ENCODE data around the gene YIPF3. TPM values are rescaled to one million over a fixed set of nuclear protein-coding genes. Genes with fewer than 3 reads are reported as not detected.

The YIPF3 gene
- total RNA-seq, 5 donors from 2014 or later (not counting 1 experiment from before 2014, with no cell fraction given) = 43.7 to 85.0 (median 80.0) TPM

DNA sequence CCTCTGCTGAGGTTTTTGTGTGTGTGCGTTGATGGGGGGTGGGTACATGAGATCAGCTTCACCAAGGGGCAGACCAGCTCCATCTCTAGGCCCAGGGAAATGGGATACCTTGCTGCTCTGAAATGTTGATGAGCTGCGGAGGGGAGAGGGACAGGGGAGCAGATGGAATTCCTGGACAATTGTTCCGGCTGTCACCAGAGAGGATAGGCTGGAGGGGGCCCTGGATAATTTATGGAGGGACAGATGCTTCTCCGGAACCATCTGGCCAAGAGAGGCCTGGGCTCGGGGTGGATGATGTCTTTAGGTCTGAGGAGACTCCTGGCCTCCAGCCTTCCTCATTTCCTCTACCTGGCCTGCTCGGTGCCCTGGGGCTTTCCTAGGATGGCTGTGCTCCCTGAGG, 41.2 kb downstream of the YIPF3 start:
- ATAC-seq (replicated peaks in 1 of 4) (no peak), DNase-seq (no peak)
- H3K4me1 Mint-ChIP-seq = peaks cover 35 to 36% (median 35%) of the 10 kb centered on the region in 3 donors
- no peak overlapping the region for H3K27ac Mint-ChIP-seq
- H3K4me1 ChIP-seq (ENCODE audit: control insufficient read depth in 1 of 2, extremely low read depth in 1 of 2, insufficient read depth in 2 of 2, low read length in 2 of 2) = peaks cover 11 to 18% of the 10 kb centered on the region in 2 experiments
- CTCF ChIA-PET = no interaction called here
- no peak overlapping the region for H3K4me3 Mint-ChIP-seq
- H3K36me3 Mint-ChIP-seq = no peaks in the 10 kb centered on the region
- H3K9me3 ChIP-seq = no peaks in the 10 kb centered on the region
- no peak overlapping the region for H3K27ac ChIP-seq (ENCODE audit: low read length)
- POLR2A ChIA-PET = interaction anchor here in 1 of 2 donors (0.6 kb wide), 1 partner anchor 228 kb away, joined by 3 read pairs; no protein-coding TSS in a partner anchor
- no peaks in the 10 kb centered on the region for H3K36me3 ChIP-seq (ENCODE audit: control insufficient read depth in 2 of 2, extremely low read depth in 1 of 2, insufficient read depth in 1 of 2, low read length in 1 of 2)
- peaks cover 0 to 6% of the 10 kb centered on the region in 2 experiments for H3K27me3 ChIP-seq (replicated peaks in 1 of 2; ENCODE audit: control insufficient read depth in 2 of 2, extremely low read depth in 1 of 2, insufficient read depth in 2 of 2, low read length in 1 of 2)
- 91% methylated on average over 3 of the region's 6 CpGs for WGBS (ENCODE audit: insufficient coverage)
- peaks cover 0 to 6% of the 10 kb centered on the region in 2 donors for H3K27me3 Mint-ChIP-seq
- H3K9me3 Mint-ChIP-seq = no peaks in the 10 kb centered on the region
- no peak overlapping the region for H3K4me3 ChIP-seq (ENCODE audit: control insufficient read depth in 1 of 2, extremely low read depth in 1 of 2, low read length in 1 of 2)

DNA sequence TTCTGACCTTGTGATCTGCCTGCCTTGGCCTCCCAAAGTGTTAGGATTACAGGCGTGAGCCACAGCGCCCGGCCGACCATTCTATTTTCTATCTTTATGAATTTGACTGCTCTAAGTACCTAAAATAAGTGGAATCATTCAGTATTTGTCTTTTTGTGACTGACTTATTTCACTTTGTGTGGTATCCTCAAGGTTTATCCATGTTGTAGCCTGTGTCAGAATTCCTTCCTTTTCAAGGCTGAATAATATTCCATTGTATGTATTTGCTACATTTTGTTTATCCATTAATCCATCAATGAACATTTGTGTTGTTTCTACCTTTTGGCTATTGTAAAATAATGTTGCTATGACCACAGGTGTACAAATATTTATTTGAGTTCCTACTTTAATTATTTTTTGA, 44.2 kb downstream of the YIPF3 start:
- no peaks in the 10 kb centered on the region for H3K9me3 ChIP-seq
- Mint-ChIP-seq H3K4me1 (peaks cover 11% of the 10 kb centered on the region in 3 donors), H3K4me3 (no peak overlapping the region), H3K27me3 (peaks cover 10 to 28% of the 10 kb centered on the region in 2 donors), H3K9me3 (no peaks in the 10 kb centered on the region), H3K27ac (no peak overlapping the region), H3K36me3 (no peaks in the 10 kb centered on the region)
- peaks cover 6 to 7% of the 10 kb centered on the region in 2 experiments for H3K4me1 ChIP-seq (ENCODE audit: control insufficient read depth in 1 of 2, extremely low read depth in 1 of 2, insufficient read depth in 2 of 2, low read length in 2 of 2)
- H3K27me3 ChIP-seq (replicated peaks in 1 of 2; ENCODE audit: control insufficient read depth in 2 of 2, extremely low read depth in 1 of 2, insufficient read depth in 2 of 2, low read length in 1 of 2) = peaks cover 0 to 32% of the 10 kb centered on the region in 2 experiments
- no peak for DNase-seq
- POLR2A ChIA-PET = no interaction called here
- WGBS (ENCODE audit: insufficient coverage) = no CpG with 5 or more reads among the region's 4 CpGs
- no peak for ATAC-seq (replicated peaks in 1 of 4)
- no peak overlapping the region for H3K4me3 ChIP-seq (ENCODE audit: control insufficient read depth in 1 of 2, extremely low read depth in 1 of 2, low read length in 1 of 2)
- no peaks in the 10 kb centered on the region for H3K36me3 ChIP-seq (ENCODE audit: control insufficient read depth in 2 of 2, extremely low read depth in 1 of 2, insufficient read depth in 1 of 2, low read length in 1 of 2)
- H3K27ac ChIP-seq (ENCODE audit: low read length) = no peak overlapping the region
- CTCF ChIA-PET = interaction anchor here in 1 of 2 donors (0.8 to 1.7 kb wide), 2 partner anchors 16 to 35 kb away, joined by 3 to 4 read pairs; no protein-coding TSS in a partner anchor

GRCh38 chr6:43471399-43471798, 45.3 kb downstream of the YIPF3 start:
- Histone ChIP-seq H3K9me3 (no peaks in the 10 kb centered on the region), H3K36me3 (ENCODE audit: control insufficient read depth in 2 of 2, extremely low read depth in 1 of 2, insufficient read depth in 1 of 2, low read length in 1 of 2) (no peaks in the 10 kb centered on the region), H3K4me3 (ENCODE audit: control insufficient read depth in 1 of 2, extremely low read depth in 1 of 2, low read length in 1 of 2) (no peak overlapping the region), H3K27me3 (replicated peaks in 1 of 2; ENCODE audit: control insufficient read depth in 2 of 2, extremely low read depth in 1 of 2, insufficient read depth in 2 of 2, low read length in 1 of 2) (peaks cover 0 to 40% of the 10 kb centered on the region in 2 experiments), H3K4me1 (ENCODE audit: control insufficient read depth in 1 of 2, extremely low read depth in 1 of 2, insufficient read depth in 2 of 2, low read length in 2 of 2) (no peaks in the 10 kb centered on the region), H3K27ac (ENCODE audit: low read length) (no peak overlapping the region)
- ATAC-seq (replicated peaks in 1 of 4) = no peak
- H3K9me3 Mint-ChIP-seq = no peaks in the 10 kb centered on the region
- H3K27ac Mint-ChIP-seq = no peak overlapping the region
- H3K4me1 Mint-ChIP-seq = peaks cover 0 to under 1% (median 0%) of the 10 kb centered on the region in 3 donors
- no peaks in the 10 kb centered on the region for H3K36me3 Mint-ChIP-seq
- CTCF ChIA-PET = interaction anchor here in 1 of 2 donors (0.8 to 1.1 kb wide), 2 partner anchors 15 to 35 kb away, joined by 3 to 4 read pairs; no protein-coding TSS in a partner anchor
- WGBS (ENCODE audit: insufficient coverage) = no CpG with 5 or more reads among the region's 1 CpG
- no peak for DNase-seq
- POLR2A ChIA-PET = interaction anchor here in 1 of 2 donors (0.6 to 0.9 kb wide), 2 partner anchors 9 to 125 kb away, joined by 5 read pairs; no protein-coding TSS in a partner anchor
- no peak overlapping the region for H3K4me3 Mint-ChIP-seq
- peaks cover 13 to 33% of the 10 kb centered on the region in 2 donors for H3K27me3 Mint-ChIP-seq

GRCh38 chr6:43469947-43470346, 46.8 kb downstream of the YIPF3 start:
- no peak overlapping the region for H3K4me3 ChIP-seq (ENCODE audit: control insufficient read depth in 1 of 2, extremely low read depth in 1 of 2, low read length in 1 of 2)
- H3K27me3 ChIP-seq (replicated peaks in 1 of 2; ENCODE audit: control insufficient read depth in 2 of 2, extremely low read depth in 1 of 2, insufficient read depth in 2 of 2, low read length in 1 of 2) = peaks cover 0 to 47% of the 10 kb centered on the region in 2 experiments
- POLR2A ChIA-PET = interaction anchor here in 1 of 2 donors (0.7 kb wide), 1 partner anchor 31 kb away, joined by 3 read pairs; no protein-coding TSS in a partner anchor
- CTCF ChIA-PET = interaction anchor here in 1 of 2 donors (0.9 kb wide), 1 partner anchor 42 kb away, joined by 5 read pairs; the partner anchor contains the start of gene ABCC10
- H3K4me1 ChIP-seq (ENCODE audit: control insufficient read depth in 1 of 2, extremely low read depth in 1 of 2, insufficient read depth in 2 of 2, low read length in 2 of 2) = no peaks in the 10 kb centered on the region
- no peak overlapping the region for H3K27ac ChIP-seq (ENCODE audit: low read length)
- no peak overlapping the region for H3K27ac Mint-ChIP-seq
- no peaks in the 10 kb centered on the region for H3K36me3 Mint-ChIP-seq
- H3K4me1 Mint-ChIP-seq = no peaks in the 10 kb centered on the region
- H3K36me3 ChIP-seq (ENCODE audit: control insufficient read depth in 2 of 2, extremely low read depth in 1 of 2, insufficient read depth in 1 of 2, low read length in 1 of 2) = no peaks in the 10 kb centered on the region
- no peaks in the 10 kb centered on the region for H3K9me3 ChIP-seq
- peaks cover 17 to 36% of the 10 kb centered on the region in 2 donors for H3K27me3 Mint-ChIP-seq
- no peak for ATAC-seq (replicated peaks in 1 of 4)
- WGBS (ENCODE audit: insufficient coverage) = 65% methylated on average over 6 of the region's 7 CpGs
- no peaks in the 10 kb centered on the region for H3K9me3 Mint-ChIP-seq
- DNase-seq = no peak
- no peak overlapping the region for H3K4me3 Mint-ChIP-seq

GRCh38 chr6:43468748-43469681, 47.7 kb downstream of the YIPF3 start:
- no peak overlapping the region for H3K27ac ChIP-seq (ENCODE audit: low read length)
- no peaks in the 10 kb centered on the region for H3K4me1 ChIP-seq (ENCODE audit: control insufficient read depth in 1 of 2, extremely low read depth in 1 of 2, insufficient read depth in 2 of 2, low read length in 2 of 2)
- POLR2A ChIA-PET = no interaction called here
- CTCF ChIA-PET = interaction anchor here in 1 of 2 donors (0.9 kb wide), 1 partner anchor 42 kb away, joined by 5 read pairs; the partner anchor contains the start of gene ABCC10
- ATAC-seq (replicated peaks in 1 of 4) (no peak), DNase-seq (no peak)
- H3K36me3 ChIP-seq (ENCODE audit: control insufficient read depth in 2 of 2, extremely low read depth in 1 of 2, insufficient read depth in 1 of 2, low read length in 1 of 2) = no peaks in the 10 kb centered on the region
- Mint-ChIP-seq H3K27ac (no peak overlapping the region), H3K9me3 (no peaks in the 10 kb centered on the region), H3K4me3 (no peak overlapping the region), H3K4me1 (no peaks in the 10 kb centered on the region), H3K27me3 (peaks cover 17 to 41% of the 10 kb centered on the region in 2 donors), H3K36me3 (no peaks in the 10 kb centered on the region)
- WGBS (ENCODE audit: insufficient coverage) = 92% methylated on average over 6 of the region's 13 CpGs
- H3K4me3 ChIP-seq (ENCODE audit: control insufficient read depth in 1 of 2, extremely low read depth in 1 of 2, low read length in 1 of 2) = no peak overlapping the region
- H3K9me3 ChIP-seq = no peaks in the 10 kb centered on the region
- H3K27me3 ChIP-seq (replicated peaks in 1 of 2; ENCODE audit: control insufficient read depth in 2 of 2, extremely low read depth in 1 of 2, insufficient read depth in 2 of 2, low read length in 1 of 2) = peaks cover 0 to 55% of the 10 kb centered on the region in 2 experiments

- H3K4me3 Mint-ChIP-seq = no peak overlapping the region
- CTCF ChIA-PET = no interaction called here
- Histone ChIP-seq H3K27me3 (replicated peaks in 1 of 2; ENCODE audit: control insufficient read depth in 2 of 2, extremely low read depth in 1 of 2, insufficient read depth in 2 of 2, low read length in 1 of 2) (peaks cover 0 to 58% of the 10 kb centered on the region in 2 experiments), H3K9me3 (no peaks in the 10 kb centered on the region), H3K4me1 (ENCODE audit: control insufficient read depth in 1 of 2, extremely low read depth in 1 of 2, insufficient read depth in 2 of 2, low read length in 2 of 2) (no peaks in the 10 kb centered on the region), H3K27ac (ENCODE audit: low read length) (no peak overlapping the region), H3K36me3 (ENCODE audit: control insufficient read depth in 2 of 2, extremely low read depth in 1 of 2, insufficient read depth in 1 of 2, low read length in 1 of 2) (no peaks in the 10 kb centered on the region), H3K4me3 (ENCODE audit: control insufficient read depth in 1 of 2, extremely low read depth in 1 of 2, low read length in 1 of 2) (no peak overlapping the region)
- WGBS (ENCODE audit: insufficient coverage) = 87% methylated on average over 3 of the region's 4 CpGs
- ATAC-seq (replicated peaks in 1 of 4) (no peak), DNase-seq (no peak)
- no peaks in the 10 kb centered on the region for H3K4me1 Mint-ChIP-seq
- no peaks in the 10 kb centered on the region for H3K9me3 Mint-ChIP-seq
- POLR2A ChIA-PET = no interaction called here
- peaks cover 18 to 47% of the 10 kb centered on the region in 2 donors for H3K27me3 Mint-ChIP-seq
- H3K27ac Mint-ChIP-seq = no peak overlapping the region
- H3K36me3 Mint-ChIP-seq = no peaks in the 10 kb centered on the region
These were observed 48.5 kb downstream of the YIPF3 start for GRCh38 chr6:43468240-43468639.
